Amniotic stem cell (primary cell): ENCODE measurements around the gene CEP350.

ENCODE experiments used
- DNase-seq: peaks from one replicate; lab custom pipeline; 2025; lab: John Stamatoyannopoulos, UW

Gene CEP350

GRCh38 chr1:180156631-180157091 lies 202.1 kb downstream of the CEP350 start:
- DNase-seq, result no peak

- peak; percentile 37 for DNase-seq
Observed at GRCh38 chr1:180157108-180157507, 202.5 kb downstream of the CEP350 start.

DNA sequence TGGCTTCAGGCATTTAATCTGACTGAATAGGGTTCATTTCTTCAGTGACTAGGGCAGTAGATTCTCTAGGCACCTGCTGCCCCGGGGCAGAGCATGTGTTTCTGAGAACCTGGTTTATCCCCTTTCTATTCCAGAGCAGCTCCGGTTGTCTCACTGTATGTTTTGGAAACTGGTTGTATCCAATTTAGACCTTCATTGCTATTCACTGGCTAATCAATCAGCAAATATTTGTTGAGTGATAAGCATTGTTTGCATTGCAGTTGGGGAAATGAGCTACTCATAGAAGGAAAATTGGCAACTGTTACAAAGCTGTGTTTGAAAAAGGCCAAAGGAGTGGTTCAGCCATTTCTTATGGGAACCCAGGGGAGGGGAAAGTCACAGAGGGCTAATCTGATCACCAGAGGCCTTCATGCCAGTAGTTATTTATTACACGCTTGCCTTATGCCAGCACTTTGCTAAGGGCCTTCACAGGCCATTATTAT lies 203.0 kb downstream of the CEP350 start:
- DNase-seq, result no peak

GRCh38 chr1:180158149-180159147 lies 203.8 kb downstream of the CEP350 start:
- DNase-seq, result no peak

- no peak for DNase-seq
Observed at GRCh38 chr1:180160357-180160756, 205.7 kb downstream of the CEP350 start.

GRCh38 chr1:180163041-180163440 lies 208.4 kb downstream of the CEP350 start:
- no peak for DNase-seq
